ENCODE measurements around the gene TAS2R14.

The TAS2R14 gene
- long read RNA-seq, donor 1, partial matches to known transcripts: 0 of 4 reads
- long read RNA-seq, donor 1, other reads (novel, unspliced or antisense): 0 of 4 reads
- long read RNA-seq, donor 2, partial matches to known transcripts: 0 of 1 reads
- long read RNA-seq, donor 2, other reads (novel, unspliced or antisense): 0 of 1 reads
- long read RNA-seq, donor 3, partial matches to known transcripts: 7 of 10 reads
- long read RNA-seq, donor 3, other reads (novel, unspliced or antisense): 0 of 10 reads
- long read RNA-seq, donor 4, transcript TAS2R14-202 (1 exons, 1,858 nt): major isoform, 8 of 8 reads
- long read RNA-seq, donor 4, partial matches to known transcripts: 0 of 8 reads
- long read RNA-seq, donor 4, other reads (novel, unspliced or antisense): 0 of 8 reads
- long read RNA-seq, donor 5, partial matches to known transcripts: 0 of 2 reads
- long read RNA-seq, donor 5, other reads (novel, unspliced or antisense): 0 of 2 reads
- long read RNA-seq, donor 6, partial matches to known transcripts: 0 of 2 reads
- long read RNA-seq, donor 6, other reads (novel, unspliced or antisense): 0 of 2 reads
- long read RNA-seq, donor 7, partial matches to known transcripts: 0 of 4 reads
- long read RNA-seq, donor 7, other reads (novel, unspliced or antisense): 0 of 4 reads
- long read RNA-seq, donor 8, transcript TAS2R14-202 (1 exons, 1,858 nt): major isoform, 8 of 8 reads
- long read RNA-seq, donor 8, partial matches to known transcripts: 0 of 8 reads
- long read RNA-seq, donor 8, other reads (novel, unspliced or antisense): 0 of 8 reads

GRCh38 chr12:10939163-10939562, at the start of gene TAS2R14:
Gene TAS2R14 (minus strand): TSS chr12:10939263. CDS start chr12:10939207, 56 bp downstream.
- no peak for DNase-seq

- no peak for DNase-seq
Observed at GRCh38 chr12:10986812-10987211, 47.7 kb upstream of the TAS2R14 start, which contains the start of gene TAS2R50. Gene TAS2R50 (minus strand): TSS chr12:10986912. CDS start chr12:10986860, 52 bp downstream.

- no peak for DNase-seq
Observed at GRCh38 chr12:10982244-10982643, 43.2 kb upstream of the TAS2R14 start.

GRCh38 chr12:10974965-10975364, 35.9 kb upstream of the TAS2R14 start:
- DNase-seq: no peak

- DNase-seq: no peak
Observed at GRCh38 chr12:10968765-10969456, 29.8 kb upstream of the TAS2R14 start.

GRCh38 chr12:10967409-10967808, 28.3 kb upstream of the TAS2R14 start:
- no peak for DNase-seq

- DNase-seq: no peak
Observed at GRCh38 chr12:10966314-10966713, 27.3 kb upstream of the TAS2R14 start.

- no peak for DNase-seq
Observed at GRCh38 chr12:10965476-10965875, 26.4 kb upstream of the TAS2R14 start.

GRCh38 chr12:10960211-10960610, 21.1 kb upstream of the TAS2R14 start:
- DNase-seq: no peak

- DNase-seq: no peak
Observed at GRCh38 chr12:10959804-10960203, 20.7 kb upstream of the TAS2R14 start.

- no peak for DNase-seq
Observed at GRCh38 chr12:10957741-10958140, 18.7 kb upstream of the TAS2R14 start.

GRCh38 chr12:10956085-10956484, 17.0 kb upstream of the TAS2R14 start:
- no peak for DNase-seq

GRCh38 chr12:10952645-10953044, 13.6 kb upstream of the TAS2R14 start:
- DNase-seq: no peak

GRCh38 chr12:10943167-10943566, 4.1 kb upstream of the TAS2R14 start:
- DNase-seq: no peak

GRCh38 chr12:10941916-10942607, 3.0 kb upstream of the TAS2R14 start:
- no peak for DNase-seq

- DNase-seq: no peak
Observed at GRCh38 chr12:10941369-10941768, 2.3 kb upstream of the TAS2R14 start.

GRCh38 chr12:10940389-10940788, 1.3 kb upstream of the TAS2R14 start:
- DNase-seq: no peak

- DNase-seq: no peak
Observed at GRCh38 chr12:10936506-10936905, 2.6 kb downstream of the TAS2R14 start.

- no peak for DNase-seq
Observed at GRCh38 chr12:10928746-10929286, 10.2 kb downstream of the TAS2R14 start, which contains the start of gene PRH2. Gene PRH2 (plus strand): TSS chr12:10929236. CDS start chr12:10929274, 38 bp downstream.

- no peak for DNase-seq
Observed at GRCh38 chr12:10926269-10926668, 12.8 kb downstream of the TAS2R14 start.

- DNase-seq: no peak
Observed at GRCh38 chr12:10919809-10920208, 19.3 kb downstream of the TAS2R14 start.

- DNase-seq: no peak
Observed at GRCh38 chr12:10910380-10910779, 28.7 kb downstream of the TAS2R14 start.

Data from right kidney (tissue), 9 donors.